Stimulated activated effector memory CD8-positive, alpha-beta T cell treated with anti-CD3 and anti-CD28 coated beads, Interleukin-12 subunit alpha, Interleukin-12 subunit beta, amount 100 ng/mL, for 72 hours (primary cell): ENCODE data around the gene ACTR10.

Experiments
- ATAC-seq: fragments of 150-1000 bp; cut with Tn5 transposase; 2 replicates; pipeline ENCODE4 v1.10.0; 2021
- DNase-seq, 2 donors: peaks; one replicate each; pipeline ENCODE4 v3.0.0; 2021 to 2022; ENCODE audit warnings: low spot score in 2 of 2
- H3K27ac Mint-ChIP-seq: one replicate; pipeline ENCODE4 v1.8.0; 2022; ENCODE audit warnings: mild to moderate bottlenecking, mixed read lengths
- H3K36me3 Mint-ChIP-seq: one replicate; pipeline ENCODE4 v1.8.0; 2022; ENCODE audit warnings: mild to moderate bottlenecking, mixed read lengths
- H3K4me1 Mint-ChIP-seq: one replicate; pipeline ENCODE4 v1.8.0; 2022; ENCODE audit warnings: mixed read lengths
- H3K4me3 Mint-ChIP-seq: one replicate; pipeline ENCODE4 v1.8.0; 2022; ENCODE audit warnings: mild to moderate bottlenecking, mixed read lengths
- H3K9me3 Mint-ChIP-seq: one replicate; pipeline ENCODE4 v1.8.0; 2022; ENCODE audit warnings: mixed read lengths

ACTR10 gene

DNA sequence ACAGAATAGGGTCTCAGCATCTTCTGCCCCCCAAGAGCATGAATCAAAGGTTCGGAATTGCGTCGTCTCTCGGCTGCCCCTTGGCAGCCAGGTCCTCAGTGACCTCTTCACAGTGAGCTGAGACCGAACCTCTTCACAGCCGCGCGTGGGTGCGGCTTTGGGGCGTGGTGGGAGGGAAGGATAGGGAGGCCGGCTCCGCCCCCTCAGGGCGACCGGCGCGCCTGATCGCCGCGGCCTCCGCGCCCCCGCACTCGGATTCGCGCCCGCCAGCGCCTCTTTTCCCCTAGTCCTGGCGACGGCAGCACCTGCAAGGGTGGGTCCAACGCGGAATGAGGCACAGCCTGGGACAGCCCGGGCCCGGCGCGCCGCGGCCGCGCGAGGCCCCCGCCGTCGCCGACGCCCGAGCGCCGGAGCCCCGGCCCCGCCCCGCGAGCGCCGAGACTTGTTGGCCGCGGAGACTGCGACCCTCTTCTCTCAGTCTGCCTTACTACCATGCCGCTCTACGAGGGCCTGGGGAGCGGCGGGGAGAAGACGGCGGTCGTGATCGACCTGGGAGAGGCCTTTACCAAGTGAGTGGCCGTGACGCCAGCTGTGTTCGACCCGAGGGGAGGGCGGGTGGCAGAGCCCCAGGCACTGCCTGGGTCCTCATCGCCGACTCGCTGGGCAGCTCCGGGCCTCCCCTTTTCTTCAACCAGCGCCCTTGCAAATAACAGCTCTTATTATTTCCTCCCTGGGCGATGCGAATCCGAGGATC lies at the start of gene ACTR10:
Gene ACTR10, plus strand, starts transcription at position 424 of the 754 bp plus-strand sequence. Its CDS starts 69 bp downstream, at position 493.
- H3K9me3 Mint-ChIP-seq = no peaks in the 10 kb centered on the region
- ATAC-seq (peak; percentile 95), DNase-seq (peak; percentile 93 to 96)
- peak within 1 kb of the TSS; percentile 92 for H3K4me3 Mint-ChIP-seq
- H3K27ac Mint-ChIP-seq = peak within 1 kb of the TSS; percentile 95
- H3K36me3 Mint-ChIP-seq = peaks cover 38% of the 10 kb centered on the region
- H3K4me1 Mint-ChIP-seq = peaks cover 30% of the 10 kb centered on the region

DNA sequence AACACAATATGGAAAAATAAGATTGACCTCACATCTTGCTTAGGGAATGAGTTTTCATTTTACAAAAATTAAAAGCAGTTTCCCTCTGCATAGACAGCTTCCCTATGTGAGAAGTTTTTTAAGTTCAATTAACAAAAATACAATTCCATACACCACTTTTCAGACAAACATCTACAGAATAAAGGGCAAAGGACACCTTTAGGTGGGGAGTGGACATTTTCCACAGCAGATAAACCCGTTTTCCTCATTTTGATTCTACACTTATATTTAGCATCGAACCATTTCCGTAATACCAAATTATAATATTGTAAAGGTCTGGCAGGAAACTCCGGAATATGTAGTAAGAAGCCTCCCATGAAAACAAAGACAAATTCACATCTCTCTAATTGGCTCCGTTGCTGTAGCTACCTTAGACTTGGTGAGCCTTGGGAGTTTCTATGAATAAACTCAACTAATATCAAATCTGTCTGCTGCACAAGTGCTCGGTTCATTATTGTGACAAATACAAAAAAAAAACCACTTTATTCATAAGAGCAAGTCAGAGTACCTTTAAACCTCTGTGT lies 49.6 kb upstream of the ACTR10 start:
- Mint-ChIP-seq H3K9me3 (no peaks in the 10 kb centered on the region), H3K36me3 (no peaks in the 10 kb centered on the region), H3K27ac (no peak overlapping the region), H3K4me3 (peak overlapping the region; percentile 69), H3K4me1 (peaks cover 6% of the 10 kb centered on the region)
- DNase-seq = no peak
- no peak for ATAC-seq

DNA sequence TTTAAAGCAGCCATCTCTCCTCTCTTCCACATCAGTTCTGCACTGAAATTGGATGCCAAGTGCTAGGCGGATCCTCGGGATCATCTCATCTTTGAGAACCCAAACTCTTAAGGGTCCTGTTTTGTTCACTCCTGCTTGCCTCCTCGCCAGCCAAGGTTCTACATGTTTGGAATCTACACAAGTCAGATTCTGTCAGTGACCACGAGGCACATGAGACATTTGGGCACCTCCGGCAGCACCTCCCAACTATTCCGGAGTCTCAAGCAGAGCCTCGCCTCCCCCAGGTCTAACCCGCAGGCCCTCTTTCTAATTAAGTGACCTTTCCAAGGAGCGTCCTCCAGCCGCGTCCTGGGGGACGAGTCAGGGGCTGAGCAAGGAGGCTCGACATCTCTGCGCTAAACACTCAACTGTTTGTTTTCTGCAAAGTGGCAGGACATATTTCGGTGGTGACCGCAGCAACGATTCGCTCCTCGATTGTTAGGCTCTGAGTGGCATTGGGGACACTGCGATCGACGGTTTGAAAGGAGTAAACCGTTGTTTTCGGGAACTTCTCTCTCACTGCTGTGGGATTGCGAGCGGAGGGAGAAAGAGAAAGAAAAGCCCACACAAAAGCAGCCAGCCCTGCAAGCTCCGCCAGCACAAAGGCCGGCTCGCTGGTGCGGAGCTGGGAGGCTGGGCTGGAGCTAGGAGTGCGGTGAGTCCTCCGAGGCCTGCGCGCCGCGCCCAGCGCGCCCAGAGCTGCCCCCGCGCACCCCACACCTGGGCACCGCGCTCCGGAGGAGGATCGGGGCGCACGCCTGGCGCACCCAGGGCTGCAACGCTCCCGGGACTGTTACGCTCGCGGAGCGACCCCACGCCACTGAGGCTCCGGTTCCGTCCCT lies 48.6 kb upstream of the ACTR10 start:
- Mint-ChIP-seq H3K36me3 (no peaks in the 10 kb centered on the region), H3K9me3 (no peaks in the 10 kb centered on the region), H3K4me3 (peak overlapping the region; percentile 69), H3K27ac (no peak overlapping the region), H3K4me1 (peaks cover 6% of the 10 kb centered on the region)
- ATAC-seq (peak; percentile 65), DNase-seq (no peak)

DNA sequence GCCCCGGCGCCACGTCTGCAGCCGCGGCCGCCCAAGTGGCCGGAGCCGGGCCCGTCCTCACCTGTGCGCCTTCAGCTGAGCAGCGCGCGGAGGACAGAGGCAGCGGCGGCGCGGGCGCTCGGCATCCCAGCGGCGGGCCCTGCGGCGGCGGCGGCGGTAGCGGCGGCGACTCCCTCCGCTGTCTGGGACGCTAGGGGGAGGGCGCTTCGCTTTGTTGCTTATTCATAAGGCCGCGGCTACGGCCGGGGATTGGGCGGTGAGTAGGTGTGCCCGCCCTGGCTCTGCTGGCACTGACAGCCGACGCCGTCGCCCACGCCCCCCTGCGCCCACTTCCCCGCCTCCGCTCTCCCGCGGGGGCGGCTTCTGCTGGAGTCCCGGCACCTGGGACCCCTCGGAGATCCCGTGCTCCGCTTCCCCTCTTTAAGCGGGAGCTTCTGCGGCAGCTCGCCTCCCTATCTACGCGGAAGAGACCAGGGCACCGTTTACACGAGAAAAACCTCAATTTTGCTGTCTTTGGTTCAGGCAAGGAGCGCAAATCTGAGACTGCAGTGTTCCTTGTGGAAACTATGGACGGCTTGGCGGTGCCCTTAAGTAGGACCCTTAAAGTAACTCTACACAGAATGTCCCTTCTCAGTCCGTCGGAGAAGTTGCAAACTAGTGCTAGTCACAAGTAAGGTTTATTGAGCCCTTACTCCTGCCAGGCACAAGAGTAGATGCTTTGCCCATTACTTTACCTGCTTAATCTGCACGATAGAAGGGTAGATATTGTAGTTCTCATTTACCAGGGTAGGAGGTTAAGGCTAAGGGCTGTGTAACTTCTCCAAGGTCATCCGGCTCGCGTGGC lies 47.7 kb upstream of the ACTR10 start, which contains the start of gene ARMH4:
Gene ARMH4, minus strand, starts transcription at position 200 of the 844 bp plus-strand sequence. CDS start 12,855 bp downstream, outside the sequence.
- Mint-ChIP-seq H3K4me1 (peaks cover 6% of the 10 kb centered on the region), H3K4me3 (peak within 1 kb of the TSS; percentile 69), H3K27ac (no peak within 1 kb of the TSS), H3K9me3 (no peaks in the 10 kb centered on the region), H3K36me3 (no peaks in the 10 kb centered on the region)
- ATAC-seq = peak; percentile 92
- peak; percentile 29 to 79 for DNase-seq

DNA sequence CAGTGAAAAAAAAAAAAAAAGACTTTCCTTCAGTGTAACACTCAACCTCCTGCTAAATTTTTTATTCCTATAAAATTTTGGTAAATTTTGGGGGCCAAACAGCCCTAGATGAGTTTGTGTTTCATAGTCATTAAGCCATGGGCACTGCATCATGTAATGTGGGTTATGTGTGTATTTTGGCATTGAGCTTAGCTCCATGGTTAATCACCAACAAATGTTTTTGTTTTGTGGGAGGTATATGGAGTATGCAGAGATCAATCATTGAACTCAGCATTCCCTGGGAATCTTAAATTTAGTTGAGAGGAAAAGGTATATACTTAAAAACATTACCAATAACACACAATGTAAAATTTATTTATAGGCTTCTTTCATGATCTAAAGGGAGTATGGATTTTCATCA lies 39.4 kb upstream of the ACTR10 start:
- no peak overlapping the region for H3K4me3 Mint-ChIP-seq
- H3K36me3 Mint-ChIP-seq = no peaks in the 10 kb centered on the region
- H3K4me1 Mint-ChIP-seq = peaks cover 1% of the 10 kb centered on the region
- no peaks in the 10 kb centered on the region for H3K9me3 Mint-ChIP-seq
- no peak for ATAC-seq
- no peak for DNase-seq
- no peak overlapping the region for H3K27ac Mint-ChIP-seq

DNA sequence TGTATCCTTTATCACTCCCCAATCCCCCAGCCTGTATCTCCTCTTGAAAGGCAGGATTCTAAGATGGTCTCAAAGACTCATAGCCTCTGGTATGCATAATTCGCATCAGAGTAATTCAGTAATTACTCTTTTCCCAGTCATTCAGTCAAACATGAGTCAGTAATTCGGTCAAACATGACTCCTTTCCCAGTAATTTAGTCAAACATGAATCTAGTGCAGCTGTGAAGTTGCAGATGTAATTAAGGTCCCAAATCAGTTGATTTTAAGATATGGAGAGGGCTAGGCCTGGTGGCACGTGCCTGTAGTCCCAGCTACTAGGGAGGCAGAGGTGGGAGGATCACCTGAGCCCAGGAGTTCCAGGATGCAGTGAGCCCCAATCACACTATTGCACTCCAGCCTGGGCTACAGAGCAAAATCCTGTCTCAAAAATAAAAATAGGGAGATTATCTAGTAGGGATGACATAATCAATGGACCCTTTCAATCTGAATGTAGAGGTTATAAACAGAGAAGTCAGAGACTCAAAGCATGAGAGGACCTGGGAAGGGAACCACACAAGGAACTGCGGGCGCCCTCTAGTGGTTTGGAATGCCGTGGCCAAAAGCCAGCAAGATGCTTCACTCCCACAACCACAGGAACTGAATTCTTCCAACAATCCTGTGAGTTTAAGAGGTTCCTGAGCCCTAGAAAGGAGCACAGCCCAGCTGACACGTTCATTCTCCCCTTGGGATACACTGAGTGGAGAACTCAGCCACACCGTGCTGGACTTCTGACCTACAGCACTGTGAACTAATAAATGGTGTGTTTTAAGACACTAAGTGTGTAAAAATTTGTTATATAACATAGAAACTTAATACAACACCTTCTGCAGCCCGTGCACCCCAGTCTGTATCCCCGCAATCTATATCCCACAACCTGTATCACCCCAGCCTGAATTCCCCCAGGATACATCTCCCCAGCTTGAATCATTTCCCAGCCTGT lies 33.7 kb upstream of the ACTR10 start:
- H3K36me3 Mint-ChIP-seq = no peaks in the 10 kb centered on the region
- DNase-seq (peak; percentile 66 to 85), ATAC-seq (peak; percentile 89)
- no peak overlapping the region for H3K4me3 Mint-ChIP-seq
- no peaks in the 10 kb centered on the region for H3K9me3 Mint-ChIP-seq
- H3K27ac Mint-ChIP-seq = peak overlapping the region; percentile 1
- H3K4me1 Mint-ChIP-seq = peaks cover 26% of the 10 kb centered on the region

DNA sequence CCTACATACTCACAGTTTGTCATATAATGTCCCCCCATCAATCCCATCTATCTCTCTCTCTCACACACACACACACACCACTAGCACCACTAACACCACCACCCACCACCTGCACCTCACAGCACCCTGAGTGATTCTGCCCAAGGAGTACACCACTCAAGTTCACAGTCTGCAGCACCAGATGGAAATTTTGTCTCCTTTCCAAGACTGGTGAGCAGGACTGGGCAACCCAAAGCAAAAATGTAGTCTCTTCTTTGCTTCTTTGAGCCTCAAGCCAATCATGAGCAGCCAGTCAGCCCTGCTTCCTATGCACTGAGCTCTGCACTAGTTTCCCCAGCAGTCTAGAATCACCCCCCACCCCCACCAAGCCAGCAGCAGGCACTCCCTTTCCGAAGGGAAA lies 32.9 kb upstream of the ACTR10 start:
- H3K4me1 Mint-ChIP-seq = peaks cover 27% of the 10 kb centered on the region
- H3K4me3 Mint-ChIP-seq = no peak overlapping the region
- H3K36me3 Mint-ChIP-seq = no peaks in the 10 kb centered on the region
- H3K27ac Mint-ChIP-seq = peak overlapping the region; percentile 27
- ATAC-seq (no peak), DNase-seq (no peak)
- no peaks in the 10 kb centered on the region for H3K9me3 Mint-ChIP-seq

DNA sequence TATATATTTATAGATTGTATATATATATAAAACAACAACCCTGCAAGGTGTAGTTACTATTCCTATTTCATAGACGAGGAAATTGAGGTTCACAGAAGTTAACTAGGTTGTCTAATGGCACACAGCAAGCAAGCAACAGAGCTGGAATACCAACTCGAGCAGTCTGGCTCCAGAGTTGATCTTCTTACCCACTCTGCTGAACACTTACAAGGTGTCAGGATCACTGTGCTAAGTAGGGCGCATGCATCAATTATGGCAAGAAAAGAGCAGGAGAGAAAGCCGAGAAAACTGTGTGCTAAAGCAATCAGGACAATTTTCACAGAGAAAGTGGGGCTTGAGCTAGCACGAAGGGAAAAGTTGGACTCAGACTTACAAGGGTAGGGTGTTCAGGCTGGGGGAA lies 32.1 kb upstream of the ACTR10 start:
- H3K9me3 Mint-ChIP-seq = no peaks in the 10 kb centered on the region
- no peak overlapping the region for H3K4me3 Mint-ChIP-seq
- DNase-seq = no peak
- ATAC-seq = no peak
- peaks cover 27% of the 10 kb centered on the region for H3K4me1 Mint-ChIP-seq
- H3K27ac Mint-ChIP-seq = no peak overlapping the region
- H3K36me3 Mint-ChIP-seq = no peaks in the 10 kb centered on the region

DNA sequence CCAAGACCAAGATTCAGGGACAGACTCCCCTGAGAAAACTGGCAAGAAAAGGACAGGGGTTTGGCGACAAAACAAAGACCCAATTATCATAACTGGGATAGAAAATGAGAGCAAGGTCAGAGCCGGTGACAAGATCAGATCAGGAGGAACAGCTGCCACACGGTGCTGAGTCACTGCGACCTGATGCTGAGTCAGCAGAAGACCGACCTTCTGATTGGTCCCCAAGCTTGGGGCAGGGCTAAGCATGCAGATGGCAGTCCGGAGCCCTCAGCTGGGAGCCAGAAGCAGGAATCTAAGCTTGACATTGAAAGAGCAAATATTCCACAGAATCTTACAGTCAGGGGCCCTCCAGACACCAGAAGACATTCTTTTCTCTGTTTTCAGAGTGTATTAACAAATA lies 28.9 kb upstream of the ACTR10 start:
- ATAC-seq (peak; percentile 96), DNase-seq (peak; percentile 15 to 73)
- Mint-ChIP-seq H3K36me3 (no peaks in the 10 kb centered on the region), H3K27ac (peak overlapping the region; percentile 27), H3K4me3 (no peak overlapping the region), H3K4me1 (peaks cover 20% of the 10 kb centered on the region), H3K9me3 (no peaks in the 10 kb centered on the region)

DNA sequence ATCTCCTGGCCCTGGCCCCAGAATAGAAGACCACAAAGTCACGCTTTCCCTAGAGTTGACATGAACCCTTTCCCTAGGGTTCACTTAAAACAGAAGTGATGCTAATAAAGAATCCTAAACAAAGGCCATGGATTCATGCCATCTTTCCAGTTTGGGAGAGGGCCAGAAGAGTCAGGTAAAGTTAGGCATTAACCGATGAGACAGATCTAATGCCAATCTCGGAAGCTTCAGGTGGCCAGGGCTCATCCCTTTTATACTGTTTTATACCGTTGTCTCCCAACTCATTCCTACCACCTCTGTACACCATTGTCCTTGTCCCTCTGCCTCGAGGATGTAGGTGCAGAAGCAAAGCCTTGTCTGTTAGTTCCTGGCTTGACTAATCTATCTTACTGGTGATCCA lies 22.8 kb upstream of the ACTR10 start:
- no peak for DNase-seq
- Mint-ChIP-seq H3K4me1 (no peaks in the 10 kb centered on the region), H3K9me3 (no peaks in the 10 kb centered on the region), H3K4me3 (no peak overlapping the region), H3K36me3 (no peaks in the 10 kb centered on the region), H3K27ac (no peak overlapping the region)
- no peak for ATAC-seq

DNA sequence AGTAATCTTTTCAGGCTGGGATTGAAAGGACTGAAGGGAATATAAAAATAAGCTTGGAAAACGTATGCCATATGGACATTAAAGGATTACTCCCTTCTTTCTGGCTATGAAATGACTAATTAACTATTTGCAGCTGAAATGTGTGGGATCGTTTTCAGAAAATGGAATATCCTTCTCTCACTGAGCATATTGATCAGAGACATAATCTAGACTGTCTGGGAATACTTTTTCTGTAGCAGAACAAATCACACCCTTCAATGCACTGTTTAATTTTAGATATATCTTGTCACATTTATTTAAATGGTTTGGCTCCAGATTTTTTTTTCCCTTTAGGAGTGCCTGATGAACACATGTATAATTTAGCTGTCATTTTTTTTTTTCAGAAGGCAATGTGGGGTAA lies 10.8 kb upstream of the ACTR10 start:
- no peak for DNase-seq
- H3K4me3 Mint-ChIP-seq = no peak overlapping the region
- no peaks in the 10 kb centered on the region for H3K9me3 Mint-ChIP-seq
- H3K36me3 Mint-ChIP-seq = no peaks in the 10 kb centered on the region
- no peak overlapping the region for H3K27ac Mint-ChIP-seq
- H3K4me1 Mint-ChIP-seq = no peaks in the 10 kb centered on the region
- no peak for ATAC-seq

DNA sequence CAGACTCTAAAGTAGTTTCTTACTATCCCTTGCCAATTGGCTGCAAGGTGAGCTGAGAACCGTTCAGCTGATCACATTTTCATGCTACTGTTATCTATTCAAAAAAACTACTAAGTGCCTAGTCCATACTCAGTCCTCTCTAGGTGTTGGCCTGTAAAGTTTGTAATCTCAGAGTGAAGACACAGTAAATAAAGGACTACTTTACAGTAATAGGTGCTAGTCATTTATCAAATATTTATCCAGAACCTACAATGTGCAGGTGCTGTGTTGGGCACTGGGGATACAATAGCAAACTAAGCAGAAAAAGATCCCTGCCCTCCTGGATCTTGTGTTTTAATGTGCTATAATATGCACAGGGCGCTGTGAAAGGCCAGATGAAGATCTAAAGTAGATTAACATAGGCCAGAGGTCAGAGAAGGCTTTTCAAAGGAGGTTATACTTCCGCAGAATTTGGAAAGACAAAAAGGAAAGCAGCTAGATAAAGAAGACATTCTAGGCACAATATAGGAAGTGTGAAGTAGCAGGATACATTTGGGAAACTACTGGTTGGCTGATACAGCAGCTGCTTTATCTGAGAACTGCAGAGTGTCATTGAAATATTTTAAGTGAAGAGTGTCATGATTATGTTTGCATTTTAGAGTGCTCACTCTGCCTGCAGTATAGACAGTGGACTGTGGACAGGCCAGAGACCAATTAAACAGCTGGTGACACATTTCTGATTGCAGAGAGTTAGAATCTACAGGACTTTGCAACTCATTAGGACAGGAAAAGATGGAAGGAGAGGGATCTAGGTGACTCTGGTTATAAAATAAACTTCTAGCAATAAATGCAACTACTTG lies 8.0 kb upstream of the ACTR10 start:
- no peak for DNase-seq
- Mint-ChIP-seq H3K27ac (no peak overlapping the region), H3K4me3 (no peak overlapping the region), H3K9me3 (no peaks in the 10 kb centered on the region), H3K4me1 (no peaks in the 10 kb centered on the region), H3K36me3 (no peaks in the 10 kb centered on the region)
- no peak for ATAC-seq

DNA sequence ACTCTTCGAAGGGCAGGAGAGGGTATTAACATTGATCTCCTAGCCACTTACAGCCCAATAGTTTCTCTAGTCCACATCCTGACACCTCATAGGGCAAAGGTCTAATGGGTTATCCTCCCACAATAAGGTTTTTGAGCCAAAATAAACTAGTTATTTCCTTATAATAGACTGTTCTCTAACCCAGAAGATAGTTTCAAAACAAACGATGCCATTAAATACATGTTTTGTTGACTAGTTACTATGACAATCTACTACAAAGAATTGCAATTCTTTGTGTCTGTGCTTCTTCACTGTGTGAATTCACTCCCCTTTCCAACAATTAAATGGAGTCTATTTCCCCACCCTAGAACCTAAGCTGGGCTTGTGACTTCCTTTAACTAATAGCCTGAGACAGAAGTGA lies 6.4 kb upstream of the ACTR10 start:
- ATAC-seq (no peak), DNase-seq (no peak)
- Mint-ChIP-seq H3K36me3 (no peaks in the 10 kb centered on the region), H3K9me3 (no peaks in the 10 kb centered on the region), H3K4me3 (no peak overlapping the region), H3K27ac (peak overlapping the region; percentile 15), H3K4me1 (peaks cover 12% of the 10 kb centered on the region)
